ENCODE results near the gene BNIP1. TPM values are rescaled to one million over a fixed set of nuclear protein-coding genes. Genes with fewer than 3 reads are reported as not detected.
A peak's percentile ranks its signal among the peaks of the same experiment; 100 is the strongest.

The BNIP1 gene
- polyA plus RNA-seq, 3 donors: 9.2 to 13.6 (median 9.8) TPM

DNA sequence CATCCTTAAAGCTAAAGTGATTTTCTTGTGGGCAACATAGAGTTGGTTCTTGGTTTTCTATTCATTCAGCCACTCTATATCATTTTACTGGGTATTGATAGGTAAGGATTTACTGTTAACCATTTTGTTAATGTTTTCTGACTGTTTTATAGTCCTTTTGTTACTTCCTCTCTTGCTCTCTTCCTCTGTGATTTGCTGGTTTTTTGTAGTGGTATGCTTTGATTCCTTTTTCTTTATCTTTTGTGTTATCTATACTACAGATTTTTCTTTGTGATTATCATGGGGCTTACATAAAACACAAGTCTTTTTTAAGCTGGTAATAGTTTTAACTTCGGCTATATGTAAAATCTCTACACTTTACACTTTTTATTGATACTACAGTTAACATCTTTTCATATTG lies 44.9 kb upstream of the BNIP1 start:
- intact Hi-C loops (cut with micrococcal nuclease): no loop called here
- H3K4me1 Mint-ChIP-seq: peaks cover 11% of the 10 kb centered on the region
- Histone ChIP-seq H3K4me1 (ENCODE audit: control insufficient read depth in 1 of 2, insufficient read depth in 2 of 2, low read length in 2 of 2) (no peaks in the 10 kb centered on the region), H3K36me3 (replicated peaks in 1 of 2; ENCODE audit: control insufficient read depth in 1 of 2, insufficient read depth in 2 of 2, low read length in 2 of 2) (peaks cover 9 to 32% of the 10 kb centered on the region in 2 donors), H3K4me2 (replicated peaks; ENCODE audit: extremely low read depth, low read length, poor library complexity, severe bottlenecking) (no peak overlapping the region), H3K27ac (ENCODE audit: low read depth in 1 of 2, low read length in 2 of 2) (no peak overlapping the region), H4K20me1 (ENCODE audit: insufficient read depth, low read length) (peaks cover 96% of the 10 kb centered on the region), H3K9ac (ENCODE audit: insufficient read depth, low read length, poor library complexity, severe bottlenecking) (no peak overlapping the region), H2AFZ (ENCODE audit: insufficient read depth, low read depth, low read length, poor library complexity, severe bottlenecking) (no peak overlapping the region), H3K4me3 (replicated peaks in 1 of 3; ENCODE audit: low read depth in 2 of 3, low read length in 3 of 3) (no peak overlapping the region), H3K27me3 (ENCODE audit: control insufficient read depth in 2 of 2, insufficient read depth in 2 of 2, low read length in 2 of 2) (no peaks in the 10 kb centered on the region), H3K79me2 (ENCODE audit: insufficient read depth, low read length) (peaks cover 11% of the 10 kb centered on the region), H3K9me3 (replicated peaks in 1 of 2; ENCODE audit: control insufficient read depth in 1 of 2, insufficient read depth in 1 of 2, low read length in 2 of 2) (peaks cover 8 to 11% of the 10 kb centered on the region in 2 donors)
- peak overlapping the region in 1 of 7 donors; percentile 2 for H3K27ac Mint-ChIP-seq
- peaks cover 24% of the 10 kb centered on the region in 2 donors for H3K36me3 Mint-ChIP-seq
- peaks cover 0 to 13% (median 5%) of the 10 kb centered on the region in 7 donors for H3K9me3 Mint-ChIP-seq
- H3K27me3 Mint-ChIP-seq (ENCODE audit: low read depth in 3 of 3): peaks cover 0 to 1% (median 0%) of the 10 kb centered on the region in 3 donors
- DNase-seq: no peak
- WGBS (ENCODE audit: insufficient coverage): no CpG with 5 or more reads among the region's 1 CpG
- TF ChIP-seq, protein P1, sequence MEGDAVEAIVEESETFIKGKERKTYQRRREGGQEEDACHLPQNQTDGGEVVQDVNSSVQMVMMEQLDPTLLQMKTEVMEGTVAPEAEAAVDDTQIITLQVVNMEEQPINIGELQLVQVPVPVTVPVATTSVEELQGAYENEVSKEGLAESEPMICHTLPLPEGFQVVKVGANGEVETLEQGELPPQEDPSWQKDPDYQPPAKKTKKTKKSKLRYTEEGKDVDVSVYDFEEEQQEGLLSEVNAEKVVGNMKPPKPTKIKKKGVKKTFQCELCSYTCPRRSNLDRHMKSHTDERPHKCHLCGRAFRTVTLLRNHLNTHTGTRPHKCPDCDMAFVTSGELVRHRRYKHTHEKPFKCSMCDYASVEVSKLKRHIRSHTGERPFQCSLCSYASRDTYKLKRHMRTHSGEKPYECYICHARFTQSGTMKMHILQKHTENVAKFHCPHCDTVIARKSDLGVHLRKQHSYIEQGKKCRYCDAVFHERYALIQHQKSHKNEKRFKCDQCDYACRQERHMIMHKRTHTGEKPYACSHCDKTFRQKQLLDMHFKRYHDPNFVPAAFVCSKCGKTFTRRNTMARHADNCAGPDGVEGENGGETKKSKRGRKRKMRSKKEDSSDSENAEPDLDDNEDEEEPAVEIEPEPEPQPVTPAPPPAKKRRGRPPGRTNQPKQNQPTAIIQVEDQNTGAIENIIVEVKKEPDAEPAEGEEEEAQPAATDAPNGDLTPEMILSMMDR (IDR thresholded peaks at IDR 0.05): no peak
- H3K4me3 Mint-ChIP-seq: no peak overlapping the region

DNA sequence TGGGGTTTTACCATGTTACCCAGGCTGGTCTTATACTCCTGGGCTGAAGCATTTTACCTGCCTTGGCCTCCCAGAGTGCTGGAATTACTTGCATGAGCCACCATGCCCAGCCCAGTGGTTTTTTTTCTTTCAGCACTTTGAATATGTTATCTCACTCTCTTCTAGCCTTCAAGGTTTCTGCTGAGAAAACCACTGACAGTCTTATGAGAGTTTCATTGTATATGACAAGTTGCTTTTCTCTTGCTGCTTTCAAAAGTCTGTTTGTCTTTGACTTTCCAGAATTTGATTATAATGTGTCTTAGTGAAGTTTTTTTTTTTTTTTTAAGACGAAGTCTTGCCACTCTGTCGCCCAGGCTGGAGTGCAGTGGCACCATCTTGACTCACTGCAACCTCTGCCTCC lies 43.1 kb upstream of the BNIP1 start:
- no peak for DNase-seq
- no peak overlapping the region for H3K4me3 Mint-ChIP-seq
- intact Hi-C loops (cut with micrococcal nuclease): no loop called here
- WGBS (ENCODE audit: insufficient coverage): no CpG with 5 or more reads among the region's 2 CpGs
- peaks cover 11% of the 10 kb centered on the region for H3K79me2 ChIP-seq (ENCODE audit: insufficient read depth, low read length)
- H2AFZ ChIP-seq (ENCODE audit: insufficient read depth, low read depth, low read length, poor library complexity, severe bottlenecking): no peak overlapping the region
- peaks cover 8 to 11% of the 10 kb centered on the region in 2 donors for H3K9me3 ChIP-seq (replicated peaks in 1 of 2; ENCODE audit: control insufficient read depth in 1 of 2, insufficient read depth in 1 of 2, low read length in 2 of 2)
- TF ChIP-seq, protein P1 (IDR thresholded peaks at IDR 0.05): no peak
- H3K36me3 ChIP-seq (replicated peaks in 1 of 2; ENCODE audit: control insufficient read depth in 1 of 2, insufficient read depth in 2 of 2, low read length in 2 of 2): peaks cover 9 to 32% of the 10 kb centered on the region in 2 donors
- H3K27ac Mint-ChIP-seq: no peak overlapping the region
- H3K36me3 Mint-ChIP-seq: peaks cover 24% of the 10 kb centered on the region in 2 donors
- no peaks in the 10 kb centered on the region for H3K27me3 ChIP-seq (ENCODE audit: control insufficient read depth in 2 of 2, insufficient read depth in 2 of 2, low read length in 2 of 2)
- peaks cover 0 to 13% (median 5%) of the 10 kb centered on the region in 7 donors for H3K9me3 Mint-ChIP-seq
- no peaks in the 10 kb centered on the region for H3K4me1 ChIP-seq (ENCODE audit: control insufficient read depth in 1 of 2, insufficient read depth in 2 of 2, low read length in 2 of 2)
- H4K20me1 ChIP-seq (ENCODE audit: insufficient read depth, low read length): peaks cover 96% of the 10 kb centered on the region
- no peak overlapping the region for H3K4me3 ChIP-seq (replicated peaks in 1 of 3; ENCODE audit: low read depth in 2 of 3, low read length in 3 of 3)
- H3K27me3 Mint-ChIP-seq (ENCODE audit: low read depth in 3 of 3): peaks cover 0 to 1% (median 0%) of the 10 kb centered on the region in 3 donors
- peaks cover 11% of the 10 kb centered on the region for H3K4me1 Mint-ChIP-seq
- H3K27ac ChIP-seq (ENCODE audit: low read depth in 1 of 2, low read length in 2 of 2): no peak overlapping the region
- H3K4me2 ChIP-seq (replicated peaks; ENCODE audit: extremely low read depth, low read length, poor library complexity, severe bottlenecking): no peak overlapping the region
- no peak overlapping the region for H3K9ac ChIP-seq (ENCODE audit: insufficient read depth, low read length, poor library complexity, severe bottlenecking)

Data from CD14-positive monocyte (primary cell).